DND-41 (cell line): Measurements from ENCODE around the gene TBC1D1.

Experiments
- ATAC-seq: fragments of 200-7000 bp; cut with Tn5 transposase; 3 replicates; pipeline ENCODE4 v1.9.1; 2021; ENCODE audit warnings: low read depth; ENCODE audit not compliant: insufficient read depth
- DNase-seq: peaks from one replicate; pipeline ENCODE4 v3.0.0-alpha.2; 2020
- H2AFZ ChIP-seq: 2 replicates; pipeline ENCODE4 v1.6.0; 2012; ENCODE audit warnings: low read depth, low read length
- H3K27ac ChIP-seq: 2 replicates; pipeline ENCODE4 v1.5.1; 2012; ENCODE audit warnings: low read length, inconsistent platforms
- H3K27me3 ChIP-seq: fragments of 200-600 bp; sonication (generic); 2 replicates; pipeline ENCODE4 v1.6.0; 2012; ENCODE audit warnings: low read length, mild to moderate bottlenecking, inconsistent platforms; ENCODE audit not compliant: insufficient read depth, poor library complexity
- H3K36me3 ChIP-seq: 2 replicates; pipeline ENCODE4 v1.5.1; 2012; ENCODE audit warnings: low read length, inconsistent platforms; ENCODE audit not compliant: insufficient read depth
- H3K4me1 ChIP-seq: 2 replicates; pipeline ENCODE4 v1.5.1; 2012; ENCODE audit warnings: mild to moderate bottlenecking, low read length; ENCODE audit not compliant: insufficient read depth
- H3K4me2 ChIP-seq: 2 replicates; pipeline ENCODE4 v1.6.0; 2012; ENCODE audit warnings: mild to moderate bottlenecking, moderate library complexity, low read length, inconsistent platforms; ENCODE audit not compliant: insufficient read depth
- H3K4me3 ChIP-seq, 2 experiments: fragments of 200-600 bp in 1 of 2; shearing (Covaris generic) in 1 of 2; 2 replicates each; pipeline ENCODE4 v1.5.1; 2012 to 2016; ENCODE audit warnings: inconsistent platforms in 2 of 2, low read length in 2 of 2, mild to moderate bottlenecking in 2 of 2, low read depth in 1 of 2, moderate library complexity in 1 of 2
- H3K79me2 ChIP-seq: 2 replicates; pipeline ENCODE4 v1.6.0; 2012; ENCODE audit warnings: low read length, inconsistent platforms; ENCODE audit not compliant: insufficient read depth
- H3K9ac ChIP-seq: 2 replicates; pipeline ENCODE4 v1.6.0; 2012; ENCODE audit warnings: low read depth, mild to moderate bottlenecking, inconsistent platforms, low read length, moderate library complexity
- H3K9me3 ChIP-seq: 2 replicates; pipeline ENCODE4 v1.5.1; 2012; ENCODE audit warnings: low read length, moderate library complexity, mild to moderate bottlenecking, inconsistent platforms; ENCODE audit not compliant: insufficient read depth, severe bottlenecking
- H4K20me1 ChIP-seq: 2 replicates; pipeline ENCODE4 v1.6.0; 2012; ENCODE audit warnings: low read length; ENCODE audit not compliant: insufficient read depth
- EZH2 ChIP-seq: IDR thresholded peaks from 3 replicates; pipeline ENCODE4 v1.6.1; 2012; ENCODE audit warnings: borderline replicate concordance, low read depth, mild to moderate bottlenecking, moderate library complexity, low read length, inconsistent platforms; ENCODE audit not compliant: severe bottlenecking
- TF ChIP-seq, protein P1 (sequence below): IDR thresholded peaks from 2 replicates; pipeline ENCODE4 v1.5.1; 2012; ENCODE audit warnings: borderline replicate concordance, low read length, moderate library complexity, mild to moderate bottlenecking; ENCODE audit not compliant: poor library complexity, severe bottlenecking; ENCODE audit errors: extremely low read depth

Gene TBC1D1

DNA sequence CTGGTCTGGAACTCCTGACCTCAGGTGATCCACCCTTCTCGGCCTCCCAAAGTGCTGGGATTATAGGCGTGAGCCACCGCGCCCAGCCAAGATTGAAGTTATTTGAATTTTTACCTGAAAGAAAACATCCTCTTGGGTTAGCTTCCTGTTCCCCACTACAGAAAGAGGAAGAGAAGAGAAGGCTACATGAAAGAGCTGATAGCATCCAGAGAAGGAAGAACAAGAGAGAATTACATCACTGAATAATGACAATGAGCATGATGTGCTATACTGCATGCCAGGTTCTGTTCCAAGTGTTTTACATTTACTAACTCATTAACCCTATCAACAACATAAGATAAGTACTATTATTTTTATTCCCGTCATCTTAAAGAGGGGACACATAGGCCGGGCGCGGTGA is 11.5 kb upstream of the TBC1D1 start:
- Histone ChIP-seq H3K4me2 (no peak overlapping the region), H3K27ac (no peak overlapping the region), H3K79me2 (no peaks in the 10 kb centered on the region), H3K4me3 (no peak overlapping the region), H4K20me1 (no peaks in the 10 kb centered on the region), H3K9ac (no peak overlapping the region), H3K36me3 (no peaks in the 10 kb centered on the region), H3K9me3 (no peaks in the 10 kb centered on the region), H3K4me1 (no peaks in the 10 kb centered on the region), H2AFZ (no peak overlapping the region), H3K27me3 (no peaks in the 10 kb centered on the region)
- DNase-seq = no peak
- no peak for ATAC-seq
- no peak for TF ChIP-seq EZH2
- TF ChIP-seq, protein P1, sequence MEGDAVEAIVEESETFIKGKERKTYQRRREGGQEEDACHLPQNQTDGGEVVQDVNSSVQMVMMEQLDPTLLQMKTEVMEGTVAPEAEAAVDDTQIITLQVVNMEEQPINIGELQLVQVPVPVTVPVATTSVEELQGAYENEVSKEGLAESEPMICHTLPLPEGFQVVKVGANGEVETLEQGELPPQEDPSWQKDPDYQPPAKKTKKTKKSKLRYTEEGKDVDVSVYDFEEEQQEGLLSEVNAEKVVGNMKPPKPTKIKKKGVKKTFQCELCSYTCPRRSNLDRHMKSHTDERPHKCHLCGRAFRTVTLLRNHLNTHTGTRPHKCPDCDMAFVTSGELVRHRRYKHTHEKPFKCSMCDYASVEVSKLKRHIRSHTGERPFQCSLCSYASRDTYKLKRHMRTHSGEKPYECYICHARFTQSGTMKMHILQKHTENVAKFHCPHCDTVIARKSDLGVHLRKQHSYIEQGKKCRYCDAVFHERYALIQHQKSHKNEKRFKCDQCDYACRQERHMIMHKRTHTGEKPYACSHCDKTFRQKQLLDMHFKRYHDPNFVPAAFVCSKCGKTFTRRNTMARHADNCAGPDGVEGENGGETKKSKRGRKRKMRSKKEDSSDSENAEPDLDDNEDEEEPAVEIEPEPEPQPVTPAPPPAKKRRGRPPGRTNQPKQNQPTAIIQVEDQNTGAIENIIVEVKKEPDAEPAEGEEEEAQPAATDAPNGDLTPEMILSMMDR = no peak

DNA sequence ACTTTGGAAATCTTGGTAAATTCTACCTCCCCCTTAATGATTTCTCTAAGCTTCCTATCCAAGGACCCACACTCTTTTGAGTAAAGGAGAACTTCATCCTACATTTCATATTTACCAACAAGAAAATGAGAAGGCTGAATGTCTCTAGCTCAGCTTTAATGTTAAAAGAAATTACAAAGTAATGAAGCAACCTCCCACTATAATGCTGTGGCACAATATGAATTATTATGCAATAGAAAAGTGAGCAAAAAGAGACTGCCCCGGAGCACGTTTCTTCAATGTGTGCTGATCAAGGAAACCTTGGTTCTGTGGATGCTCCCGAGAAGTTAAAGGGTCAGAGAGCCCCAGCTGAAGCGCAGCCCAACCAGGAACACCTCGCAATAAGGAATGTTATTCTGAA is 9.1 kb upstream of the TBC1D1 start:
- H4K20me1 ChIP-seq = no peaks in the 10 kb centered on the region
- no peak overlapping the region for H3K4me2 ChIP-seq
- ATAC-seq (no peak), DNase-seq (no peak)
- no peak overlapping the region for H2AFZ ChIP-seq
- H3K9me3 ChIP-seq = no peaks in the 10 kb centered on the region
- H3K27ac ChIP-seq = no peak overlapping the region
- H3K27me3 ChIP-seq = no peaks in the 10 kb centered on the region
- no peaks in the 10 kb centered on the region for H3K79me2 ChIP-seq
- no peak overlapping the region for H3K9ac ChIP-seq
- no peak for TF ChIP-seq EZH2
- TF ChIP-seq, protein P1 = no peak
- no peak overlapping the region for H3K4me3 ChIP-seq
- H3K4me1 ChIP-seq = no peaks in the 10 kb centered on the region
- H3K36me3 ChIP-seq = no peaks in the 10 kb centered on the region

DNA sequence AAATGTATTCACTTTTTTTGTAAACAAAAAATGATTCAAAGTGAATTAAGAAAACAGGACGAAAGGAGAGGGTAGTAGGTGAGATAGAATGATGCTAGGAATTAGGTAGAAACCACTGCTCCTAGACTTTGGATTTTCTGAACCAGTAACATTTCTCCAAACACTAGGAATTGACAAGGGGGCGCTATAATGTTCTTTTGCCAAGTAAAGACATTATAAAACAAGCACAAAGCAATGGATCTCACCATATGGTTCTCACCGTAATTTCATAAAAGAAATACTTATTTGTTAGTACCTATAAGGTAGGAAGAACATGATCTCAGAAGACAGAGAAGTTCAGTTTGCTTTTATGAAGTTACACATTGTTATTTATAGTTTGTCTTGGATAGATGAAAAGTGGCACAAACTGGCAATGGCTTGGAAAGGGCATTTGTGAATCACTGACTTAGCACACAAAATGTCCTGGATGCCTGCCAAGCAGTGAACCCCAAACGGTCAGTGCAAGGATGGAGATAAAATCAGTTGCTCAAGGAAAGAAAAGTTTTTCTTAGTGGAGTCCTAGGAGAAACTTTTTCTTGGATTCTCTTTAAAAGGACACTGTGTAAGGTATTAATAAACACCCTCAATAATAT is 8.1 kb upstream of the TBC1D1 start:
- Histone ChIP-seq H3K27me3 (no peaks in the 10 kb centered on the region), H3K9me3 (no peaks in the 10 kb centered on the region), H3K9ac (no peak overlapping the region), H3K4me2 (no peak overlapping the region), H3K4me1 (no peaks in the 10 kb centered on the region), H3K79me2 (no peaks in the 10 kb centered on the region), H3K36me3 (no peaks in the 10 kb centered on the region), H3K4me3 (no peak overlapping the region), H3K27ac (no peak overlapping the region), H2AFZ (no peak overlapping the region), H4K20me1 (no peaks in the 10 kb centered on the region)
- no peak for TF ChIP-seq EZH2
- TF ChIP-seq, protein P1 = peak; percentile 16
- DNase-seq = no peak
- no peak for ATAC-seq
